CD4-positive, alpha-beta memory T cell (primary cell): ENCODE results near the gene MAML2. TPM values are rescaled to one million over a fixed set of nuclear protein-coding genes. Genes with fewer than 3 reads are reported as not detected.

Source experiments
- CTCF ChIA-PET: fragments of 350-600 bp; sonication (Branson Sonifier 250); formaldehyde crosslinking; loops from one replicate; lab custom pipeline; 2021; ENCODE audit warnings: inconsistent platforms; ENCODE audit not compliant: partially characterized antibody; lab: Charles Lee
- POLR2A ChIA-PET: fragments of 350-600 bp; sonication (Branson Sonifier 250); formaldehyde crosslinking; loops from one replicate; lab custom pipeline; 2021; ENCODE audit not compliant: partially characterized antibody; lab: Charles Lee
- DNase-seq, 5 donors: peaks; one replicate each; pipeline versions ENCODE4 v3.0.0 to v3.0.0-alpha.2; 2020 to 2022; ENCODE audit warnings: mixed read lengths in 1 of 5
- H3K27ac ChIP-seq: one replicate; pipeline ENCODE4 v1.7.0; 2013; ENCODE audit warnings: low read depth, low read length
- H3K27me3 ChIP-seq: 2 replicates; pipeline ENCODE4 v1.7.0; 2013; ENCODE audit warnings: mild to moderate bottlenecking, low read length, moderate library complexity; ENCODE audit not compliant: insufficient read depth
- H3K36me3 ChIP-seq: 2 replicates; pipeline ENCODE4 v1.7.0; 2013; ENCODE audit warnings: mild to moderate bottlenecking, low read length, moderate library complexity; ENCODE audit not compliant: insufficient read depth
- H3K4me1 ChIP-seq: 2 replicates; pipeline ENCODE4 v1.7.0; 2013; ENCODE audit warnings: mild to moderate bottlenecking, low read length, moderate library complexity; ENCODE audit not compliant: insufficient read depth
- H3K4me3 ChIP-seq, 2 donors: one replicate each; pipeline ENCODE4 v1.7.0; 2013; ENCODE audit warnings: low read length in 2 of 2, mild to moderate bottlenecking in 1 of 2
- H3K9me3 ChIP-seq, 2 donors: one replicate each; pipeline ENCODE4 v1.7.0; 2013; ENCODE audit warnings: low read length in 2 of 2, control low read depth in 1 of 2; ENCODE audit not compliant: control insufficient read depth in 1 of 2
- H3K27ac Mint-ChIP-seq, 7 donors: one replicate each; pipeline ENCODE4 v1.8.0; 2020 to 2021; ENCODE audit warnings: mixed read lengths in 7 of 7, mild to moderate bottlenecking in 6 of 7, inconsistent platforms in 3 of 7, moderate library complexity in 3 of 7
- H3K27me3 Mint-ChIP-seq, 2 donors: one replicate each; pipeline ENCODE4 v1.8.0; 2020 to 2021; ENCODE audit warnings: mixed read lengths in 2 of 2
- H3K36me3 Mint-ChIP-seq, 2 donors: one replicate each; pipeline ENCODE4 v1.8.0; 2020 to 2021; ENCODE audit warnings: mixed read lengths in 2 of 2, inconsistent platforms in 1 of 2, mild to moderate bottlenecking in 1 of 2
- H3K4me1 Mint-ChIP-seq, 4 donors: one replicate each; pipeline ENCODE4 v1.8.0; 2020 to 2021; ENCODE audit warnings: mixed read lengths in 4 of 4, mild to moderate bottlenecking in 1 of 4
- H3K4me3 Mint-ChIP-seq, 8 donors: one replicate each; pipeline ENCODE4 v1.8.0; 2020 to 2021; ENCODE audit warnings: mixed read lengths in 8 of 8, mild to moderate bottlenecking in 7 of 8, moderate library complexity in 6 of 8, inconsistent platforms in 3 of 8
- H3K9me3 Mint-ChIP-seq, 8 donors: one replicate each; pipeline ENCODE4 v1.8.0; 2020 to 2021; ENCODE audit warnings: mixed read lengths in 8 of 8, mild to moderate bottlenecking in 5 of 8, inconsistent platforms in 3 of 8, moderate library complexity in 1 of 8
- intact Hi-C: fragments of 100-400 bp; cut with micrococcal nuclease; formaldehyde crosslinking; loops from one replicate; pipeline ENCODE4 v1.15.1; 2023
- polyA plus RNA-seq, 2 donors: library from polyadenylated mRNA; unstranded; fragments of 300-500 nt; fragmentation: Illumina TruSeq; gene quantifications; one replicate each; pipeline ENCODE4 v1.2.3, GENCODE V29; 2021
- total RNA-seq, 2 experiments: library from RNA; stranded (reverse); gene quantifications; one replicate each; pipeline ENCODE4 v1.2.3, GENCODE V29; 2021

MAML2 gene
- total and polyA plus RNA-seq, 4 experiments from 2014 or later, result 1.6 to 38.3 (median 25.5) TPM

DNA sequence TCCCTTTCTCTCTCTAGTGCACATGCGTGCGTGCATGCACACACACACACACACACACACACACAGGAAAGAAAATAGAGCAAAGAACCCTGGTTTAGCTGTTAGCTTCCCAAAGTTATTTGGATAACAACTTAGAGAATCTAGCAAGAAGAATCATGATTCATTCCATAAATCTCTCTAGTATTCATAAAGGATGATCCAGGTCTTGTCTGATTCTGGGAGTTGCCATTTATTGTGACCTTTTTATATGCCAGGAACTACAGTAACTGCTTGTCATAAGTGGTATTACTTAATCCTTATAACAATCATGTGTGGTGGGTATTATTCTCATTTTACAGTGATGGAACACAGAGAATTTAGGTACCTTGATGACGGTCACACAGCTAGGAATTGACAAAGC lies 277.6 kb downstream of the MAML2 start:
- POLR2A ChIA-PET, result no interaction called here
- peak overlapping the region in 2 of 7 donors; percentile 24 to 61 for H3K27ac Mint-ChIP-seq
- H3K9me3 Mint-ChIP-seq, result peaks cover 0 to 2% (median 0%) of the 10 kb centered on the region in 8 donors

DNA sequence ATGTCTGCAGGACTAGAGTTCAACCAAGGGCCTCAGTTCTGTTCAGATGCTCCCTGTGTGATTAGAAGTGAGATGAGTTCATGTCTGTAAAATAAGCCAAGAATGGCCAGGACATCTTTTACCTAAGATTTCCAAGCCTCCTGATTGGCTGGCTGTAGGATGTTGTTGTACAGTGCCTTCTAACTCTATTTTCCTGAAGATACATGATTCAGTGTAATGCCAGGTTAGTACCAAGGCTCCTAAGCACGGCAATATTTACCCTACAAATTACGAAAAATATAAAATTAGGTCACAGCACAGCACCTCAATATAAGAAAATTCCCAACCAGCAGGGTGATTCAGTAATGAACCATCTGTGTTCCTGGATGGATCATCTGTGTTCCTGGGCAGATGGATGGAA lies 279.1 kb downstream of the MAML2 start:
- CTCF ChIA-PET, result interaction anchor here (5.0 to 6.1 kb wide), 2 partner anchors 8 to 278 kb away, joined by 26 to 47 read pairs; partner anchors contain the start of gene MAML2
- peaks cover 0 to 2% (median 0%) of the 10 kb centered on the region in 8 donors for H3K9me3 Mint-ChIP-seq
- POLR2A ChIA-PET, result no interaction called here
- Histone ChIP-seq H3K27ac (no peak overlapping the region), H3K4me3 (no peak overlapping the region), H3K36me3 (peaks cover 5% of the 10 kb centered on the region), H3K27me3 (no peaks in the 10 kb centered on the region), H3K9me3 (no peaks in the 10 kb centered on the region), H3K4me1 (peaks cover 29% of the 10 kb centered on the region)
- intact Hi-C loops, result no loop called here
- H3K4me1 Mint-ChIP-seq, result peaks cover 33 to 61% (median 42%) of the 10 kb centered on the region in 4 donors
- DNase-seq, result no peak
- no peak overlapping the region for H3K27ac Mint-ChIP-seq
- H3K4me3 Mint-ChIP-seq, result no peak overlapping the region
- H3K27me3 Mint-ChIP-seq, result no peaks in the 10 kb centered on the region
- peaks cover 14 to 17% of the 10 kb centered on the region in 2 donors for H3K36me3 Mint-ChIP-seq

More for the DNA sequence above, 277.6 kb downstream of the MAML2 start:
- Histone ChIP-seq H3K27ac (no peak overlapping the region), H3K9me3 (no peaks in the 10 kb centered on the region), H3K4me3 (no peak overlapping the region), H3K27me3 (no peaks in the 10 kb centered on the region), H3K4me1 (peaks cover 29% of the 10 kb centered on the region), H3K36me3 (peaks cover 5% of the 10 kb centered on the region)
- H3K36me3 Mint-ChIP-seq, result peaks cover 6 to 11% of the 10 kb centered on the region in 2 donors
- intact Hi-C loops, result no loop called here
- no peaks in the 10 kb centered on the region for H3K27me3 Mint-ChIP-seq
- no peak for DNase-seq
- H3K4me1 Mint-ChIP-seq, result peaks cover 31 to 51% (median 42%) of the 10 kb centered on the region in 4 donors
- CTCF ChIA-PET, result interaction anchor here (1.2 to 5.0 kb wide), 3 partner anchors 10 to 278 kb away, joined by 3 to 26 read pairs (median 8); partner anchors contain the start of gene MAML2
- no peak overlapping the region for H3K4me3 Mint-ChIP-seq

DNA sequence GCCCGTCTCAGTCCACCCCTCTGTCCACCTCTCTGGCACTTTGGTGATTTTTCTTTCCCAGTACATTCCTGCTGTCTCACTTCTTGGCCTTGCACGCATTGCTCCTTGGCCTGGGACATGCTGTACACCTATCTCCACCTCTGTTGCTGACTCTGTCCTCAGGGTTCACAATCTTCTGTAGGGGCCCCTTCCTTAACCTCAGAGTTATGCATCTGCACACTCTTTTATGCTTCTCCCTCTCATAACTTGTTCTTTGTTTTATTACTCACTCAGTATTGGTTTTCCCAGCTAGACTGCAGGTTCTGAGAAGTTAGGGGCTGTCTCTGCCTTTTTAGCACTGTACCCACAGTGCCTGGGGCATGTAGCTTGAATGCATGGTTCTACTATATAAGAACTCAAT lies 279.9 kb downstream of the MAML2 start:
- peaks cover 13 to 14% of the 10 kb centered on the region in 2 donors for H3K36me3 Mint-ChIP-seq
- POLR2A ChIA-PET, result interaction anchor here (0.8 to 1.5 kb wide), 2 partner anchors 273 to 280 kb away, joined by 4 to 5 read pairs; partner anchors contain the start of genes CEP57, FAM76B and MAML2
- H3K27ac Mint-ChIP-seq, result peak overlapping the region in 3 of 7 donors; percentile 11 to 62 (median 51)
- DNase-seq, result no peak
- peak overlapping the region in 2 of 8 donors; percentile 9 to 42 for H3K4me3 Mint-ChIP-seq
- no peak overlapping the region for H3K27ac ChIP-seq
- peaks cover 0 to 2% (median 0%) of the 10 kb centered on the region in 8 donors for H3K9me3 Mint-ChIP-seq
- H3K27me3 ChIP-seq, result no peaks in the 10 kb centered on the region
- H3K4me1 Mint-ChIP-seq, result peaks cover 30 to 57% (median 40%) of the 10 kb centered on the region in 4 donors
- CTCF ChIA-PET, result interaction anchor here (5.0 to 6.1 kb wide), 2 partner anchors 8 to 279 kb away, joined by 26 to 47 read pairs; partner anchors contain the start of gene MAML2
- H3K36me3 ChIP-seq, result peaks cover 5% of the 10 kb centered on the region
- intact Hi-C loops, result no loop called here
- no peak overlapping the region for H3K4me3 ChIP-seq
- H3K4me1 ChIP-seq, result peaks cover 27% of the 10 kb centered on the region
- H3K9me3 ChIP-seq, result no peaks in the 10 kb centered on the region
- H3K27me3 Mint-ChIP-seq, result no peaks in the 10 kb centered on the region

DNA sequence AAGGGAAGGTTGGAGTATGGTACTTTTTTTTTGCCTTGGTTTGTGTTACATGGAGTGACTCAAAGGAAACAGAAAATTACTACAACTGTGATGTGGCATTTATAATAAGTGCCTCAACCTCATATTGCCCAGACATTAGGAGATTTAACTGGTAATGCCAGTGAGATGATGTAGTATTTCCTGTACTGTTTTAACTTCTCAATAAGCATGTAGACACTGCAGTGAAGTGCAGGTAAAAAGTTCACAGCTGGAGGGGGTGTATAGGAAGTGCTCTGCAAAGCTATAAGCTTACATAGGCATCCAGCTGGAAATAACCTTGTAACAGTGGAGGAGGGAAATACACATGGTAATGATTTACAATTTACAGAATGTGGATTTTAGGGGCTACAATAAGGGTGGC lies 280.9 kb downstream of the MAML2 start:
- H3K27ac ChIP-seq, result no peak overlapping the region
- H3K4me3 Mint-ChIP-seq, result no peak overlapping the region
- H3K4me1 ChIP-seq, result peaks cover 22% of the 10 kb centered on the region
- H3K4me3 ChIP-seq, result no peak overlapping the region
- ChIA-PET POLR2A (interaction anchor here (0.8 to 1.5 kb wide), 2 partner anchors 273 to 281 kb away, joined by 4 to 5 read pairs; partner anchors contain the start of genes CEP57, FAM76B and MAML2), CTCF (interaction anchor here (6.1 kb wide), 1 partner anchor 280 kb away, joined by 47 read pairs; the partner anchor contains the start of gene MAML2)
- peaks cover 35 to 54% (median 41%) of the 10 kb centered on the region in 4 donors for H3K4me1 Mint-ChIP-seq
- H3K36me3 ChIP-seq, result peaks cover 5% of the 10 kb centered on the region
- no peaks in the 10 kb centered on the region for H3K9me3 ChIP-seq
- peak; percentile 7 to 50 (median 23) for DNase-seq
- peak overlapping the region in 6 of 7 donors; percentile 25 to 75 (median 56) for H3K27ac Mint-ChIP-seq
- peaks cover 11 to 14% of the 10 kb centered on the region in 2 donors for H3K36me3 Mint-ChIP-seq
- H3K9me3 Mint-ChIP-seq, result peaks cover 0 to 2% (median 0%) of the 10 kb centered on the region in 8 donors
- H3K27me3 ChIP-seq, result no peaks in the 10 kb centered on the region
- intact Hi-C loops, result no loop called here
- H3K27me3 Mint-ChIP-seq, result no peaks in the 10 kb centered on the region

DNA sequence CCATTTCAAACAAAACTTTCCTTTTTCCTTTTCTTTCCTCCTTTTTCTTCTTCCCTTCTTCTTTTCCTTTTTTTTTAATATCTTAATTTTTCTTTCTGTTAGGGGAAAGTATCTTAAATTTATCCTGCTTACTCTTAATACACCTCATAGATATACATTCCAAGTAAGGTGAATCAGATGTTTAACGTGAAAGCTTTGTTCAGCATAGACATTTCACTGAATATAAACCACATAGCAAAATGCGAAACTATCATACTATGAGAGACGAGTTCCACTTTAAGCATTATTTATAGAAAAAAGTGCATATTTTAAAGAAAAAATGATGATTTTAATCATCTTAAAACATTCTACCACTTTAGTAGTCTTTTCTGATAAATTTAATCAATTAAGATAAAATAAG lies 281.3 kb downstream of the MAML2 start:
- Histone ChIP-seq H3K4me3 (no peak overlapping the region), H3K4me1 (peaks cover 22% of the 10 kb centered on the region), H3K36me3 (peaks cover 5% of the 10 kb centered on the region), H3K9me3 (no peaks in the 10 kb centered on the region), H3K27ac (no peak overlapping the region), H3K27me3 (no peaks in the 10 kb centered on the region)
- ChIA-PET CTCF (interaction anchor here (6.1 kb wide), 1 partner anchor 280 kb away, joined by 47 read pairs; the partner anchor contains the start of gene MAML2), POLR2A (interaction anchor here (1.5 kb wide), 1 partner anchor 272 kb away, joined by 4 read pairs; the partner anchor contains the start of genes CEP57 and FAM76B)
- Mint-ChIP-seq H3K27ac (peak overlapping the region in 1 of 7 donors; percentile 51), H3K9me3 (peaks cover 0 to 1% (median 0%) of the 10 kb centered on the region in 8 donors), H3K4me1 (peaks cover 33 to 58% (median 40%) of the 10 kb centered on the region in 4 donors), H3K4me3 (no peak overlapping the region), H3K27me3 (no peaks in the 10 kb centered on the region), H3K36me3 (peaks cover 9 to 14% of the 10 kb centered on the region in 2 donors)
- no peak for DNase-seq
- intact Hi-C loops, result no loop called here

DNA sequence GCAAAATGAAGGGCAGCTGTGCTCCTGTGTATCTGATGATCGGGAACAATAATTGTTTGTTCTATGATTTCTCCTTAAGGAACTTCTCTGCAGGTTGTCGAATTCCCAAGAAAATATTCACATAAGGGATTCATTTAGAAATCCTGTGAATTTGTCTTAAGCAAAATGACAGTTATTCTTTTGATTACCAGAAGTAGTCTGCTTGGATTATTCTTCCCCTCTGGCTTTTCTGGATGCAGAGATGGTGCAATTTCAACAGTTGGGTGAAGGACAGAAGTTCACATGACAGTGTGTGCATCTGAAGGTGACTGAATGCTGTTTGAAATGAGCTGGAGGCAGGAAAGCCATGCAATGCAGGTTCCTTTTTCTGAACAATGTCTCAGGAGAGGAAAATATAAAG lies 281.9 kb downstream of the MAML2 start:
- Histone ChIP-seq H3K27me3 (no peaks in the 10 kb centered on the region), H3K27ac (no peak overlapping the region), H3K4me3 (no peak overlapping the region), H3K9me3 (no peaks in the 10 kb centered on the region), H3K4me1 (peaks cover 22% of the 10 kb centered on the region), H3K36me3 (peaks cover 5% of the 10 kb centered on the region)
- Mint-ChIP-seq H3K36me3 (peaks cover 6 to 14% of the 10 kb centered on the region in 2 donors), H3K4me3 (no peak overlapping the region), H3K9me3 (no peaks in the 10 kb centered on the region), H3K27me3 (no peaks in the 10 kb centered on the region), H3K27ac (peak overlapping the region in 1 of 7 donors; percentile 23), H3K4me1 (peaks cover 32 to 59% (median 42%) of the 10 kb centered on the region in 4 donors)
- intact Hi-C loops, result no loop called here
- POLR2A ChIA-PET, result no interaction called here
- CTCF ChIA-PET, result interaction anchor here (6.1 kb wide), 1 partner anchor 281 kb away, joined by 47 read pairs; the partner anchor contains the start of gene MAML2
- no peak for DNase-seq

DNA sequence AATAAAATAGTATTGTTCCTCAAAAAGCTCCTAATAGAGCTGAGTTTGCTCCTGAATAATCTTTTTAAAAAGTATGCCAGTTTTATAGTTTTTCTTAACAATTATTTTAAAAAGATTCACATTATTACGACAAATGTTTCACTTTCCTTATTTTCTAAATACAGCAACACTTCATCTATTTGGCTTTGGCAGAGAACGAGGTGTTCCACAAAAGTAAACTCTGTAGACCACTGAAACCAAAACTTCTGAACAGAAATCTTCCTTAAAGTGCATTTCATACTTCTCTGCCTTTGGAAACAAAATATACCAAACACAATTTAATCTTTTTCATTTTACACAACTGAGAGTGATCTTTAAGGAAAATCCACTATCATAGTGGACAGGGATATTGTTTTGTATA lies 285.5 kb downstream of the MAML2 start:
- no peaks in the 10 kb centered on the region for H3K27me3 Mint-ChIP-seq

More for the DNA sequence above, 285.5 kb downstream of the MAML2 start:
- Histone ChIP-seq H3K4me1 (peaks cover 8% of the 10 kb centered on the region), H3K9me3 (no peaks in the 10 kb centered on the region), H3K27me3 (no peaks in the 10 kb centered on the region), H3K27ac (no peak overlapping the region), H3K4me3 (no peak overlapping the region), H3K36me3 (peaks cover 5% of the 10 kb centered on the region)
- ChIA-PET CTCF (interaction anchor here (1.1 to 9.5 kb wide), 2 partner anchors 13 to 284 kb away, joined by 3 to 258 read pairs; partner anchors contain the start of gene MAML2), POLR2A (interaction anchor here (6.1 kb wide), 1 partner anchor 284 kb away, joined by 66 read pairs; the partner anchor contains the start of gene MAML2)
- no peak for DNase-seq
- peaks cover 14 to 16% of the 10 kb centered on the region in 2 donors for H3K36me3 Mint-ChIP-seq
- intact Hi-C loops, result loop anchor here (10.0 kb wide), 1 partner anchor 223 kb away; no protein-coding TSS in a partner anchor
- H3K27ac Mint-ChIP-seq, result peak overlapping the region in 4 of 7 donors; percentile 1 to 25 (median 12)
- H3K4me3 Mint-ChIP-seq, result no peak overlapping the region
- H3K9me3 Mint-ChIP-seq, result no peaks in the 10 kb centered on the region
- peaks cover 19 to 42% (median 39%) of the 10 kb centered on the region in 4 donors for H3K4me1 Mint-ChIP-seq
